GM19351 (cell line): Measurements from ENCODE around the gene GIPC1.

Source experiments
- ATAC-seq: cut with Tn5 transposase; IDR thresholded peaks from one replicate; pipeline ENCODE4 v1.9.1; 2021; ENCODE audit warnings: mild to moderate bottlenecking, moderate library complexity; ENCODE audit not compliant: unreplicated experiment

GIPC1 gene

GRCh38 chr19:14494910-14495671 lies 836 bp downstream of the GIPC1 start:
- ATAC-seq: no peak

- ATAC-seq: no peak
Observed at GRCh38 chr19:14494411-14494810, 1.5 kb downstream of the GIPC1 start.

GRCh38 chr19:14492756-14493337 lies 3.1 kb downstream of the GIPC1 start:
- ATAC-seq: no peak

GRCh38 chr19:14487370-14488125 lies 8.4 kb downstream of the GIPC1 start:
- no peak for ATAC-seq

GRCh38 chr19:14482172-14482941 lies 13.6 kb downstream of the GIPC1 start:
- no peak for ATAC-seq

GRCh38 chr19:14480700-14481079 lies 15.2 kb downstream of the GIPC1 start:
- ATAC-seq: no peak

- no peak for ATAC-seq
Observed at GRCh38 chr19:14479975-14480699, 15.8 kb downstream of the GIPC1 start.

- no peak for ATAC-seq
Observed at GRCh38 chr19:14479309-14479974, 16.5 kb downstream of the GIPC1 start.

GRCh38 chr19:14478113-14478545 lies 17.8 kb downstream of the GIPC1 start:
- ATAC-seq: no peak

GRCh38 chr19:14477418-14478112 lies 18.4 kb downstream of the GIPC1 start:
- no peak for ATAC-seq

- ATAC-seq: no peak
Observed at GRCh38 chr19:14476673-14477401, 19.1 kb downstream of the GIPC1 start.

GRCh38 chr19:14476327-14476672 lies 19.6 kb downstream of the GIPC1 start:
- ATAC-seq: no peak

- ATAC-seq: no peak
Observed at GRCh38 chr19:14475251-14476073, 20.5 kb downstream of the GIPC1 start, which contains the start of gene PTGER1. TSS of gene PTGER1 (minus strand) at chr19:14475354. CDS start at chr19:14474320, 1,034 bp downstream.

- ATAC-seq: no peak
Observed at GRCh38 chr19:14474827-14475226, 21.1 kb downstream of the GIPC1 start.

- no peak for ATAC-seq
Observed at GRCh38 chr19:14473978-14474578, 21.8 kb downstream of the GIPC1 start.

GRCh38 chr19:14473073-14473977 lies 22.6 kb downstream of the GIPC1 start:
- no peak for ATAC-seq
